GM12874 (cell line): ENCODE measurements around the gene CREB3.

ENCODE experiments used
- TF ChIP-seq, protein P1 (sequence below): IDR thresholded peaks from 2 replicates; pipeline ENCODE4 v1.5.1; 2011; ENCODE audit warnings: low read depth, mild to moderate bottlenecking, control low read depth, low read length, moderate library complexity; ENCODE audit not compliant: insufficient read depth

The CREB3 gene

DNA sequence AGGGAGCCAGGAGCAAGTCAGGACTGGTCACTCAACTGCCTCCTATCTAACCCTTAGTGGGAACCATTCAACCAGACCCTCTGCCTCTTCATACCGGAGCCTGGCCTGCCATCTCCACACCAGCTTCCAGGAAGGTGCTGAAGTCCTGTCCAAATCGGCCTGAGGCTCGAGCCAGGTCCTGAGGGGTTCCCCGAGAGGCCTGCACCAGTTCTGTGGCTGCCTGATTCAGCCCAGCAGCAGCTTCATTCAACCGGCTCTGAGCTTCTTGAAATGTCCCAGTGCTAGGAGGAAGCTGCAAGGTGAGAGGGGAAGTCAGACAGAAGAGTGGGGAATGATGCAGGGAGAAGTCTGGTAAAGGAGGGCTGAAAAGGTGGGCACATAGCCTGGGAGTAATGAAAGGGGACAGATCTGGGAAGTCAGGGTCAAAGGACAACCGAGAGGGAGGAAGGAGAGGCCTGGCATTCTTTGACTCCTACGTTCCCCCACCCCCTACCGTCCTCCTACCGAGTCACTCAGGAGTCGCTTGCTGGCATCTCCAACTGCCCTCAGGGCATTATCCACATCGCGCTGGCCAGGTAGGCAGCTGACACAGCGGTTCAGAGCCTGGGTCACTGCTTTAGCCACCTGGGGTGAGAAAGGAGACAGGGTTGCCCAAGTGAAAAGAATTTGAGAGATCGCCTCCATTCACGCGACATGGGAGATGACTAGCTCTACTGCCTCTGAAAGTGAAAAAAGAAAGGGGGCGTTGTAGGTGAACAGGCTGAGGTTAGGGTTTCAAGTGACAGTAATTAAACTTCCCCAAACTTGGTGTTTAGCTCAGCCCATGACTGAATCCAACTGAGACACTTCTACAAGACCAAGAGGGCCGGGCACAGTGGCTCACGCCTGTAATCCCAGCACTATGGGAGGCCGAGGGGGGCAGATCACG, 20.7 kb upstream of the CREB3 start:
- TF ChIP-seq, protein P1, sequence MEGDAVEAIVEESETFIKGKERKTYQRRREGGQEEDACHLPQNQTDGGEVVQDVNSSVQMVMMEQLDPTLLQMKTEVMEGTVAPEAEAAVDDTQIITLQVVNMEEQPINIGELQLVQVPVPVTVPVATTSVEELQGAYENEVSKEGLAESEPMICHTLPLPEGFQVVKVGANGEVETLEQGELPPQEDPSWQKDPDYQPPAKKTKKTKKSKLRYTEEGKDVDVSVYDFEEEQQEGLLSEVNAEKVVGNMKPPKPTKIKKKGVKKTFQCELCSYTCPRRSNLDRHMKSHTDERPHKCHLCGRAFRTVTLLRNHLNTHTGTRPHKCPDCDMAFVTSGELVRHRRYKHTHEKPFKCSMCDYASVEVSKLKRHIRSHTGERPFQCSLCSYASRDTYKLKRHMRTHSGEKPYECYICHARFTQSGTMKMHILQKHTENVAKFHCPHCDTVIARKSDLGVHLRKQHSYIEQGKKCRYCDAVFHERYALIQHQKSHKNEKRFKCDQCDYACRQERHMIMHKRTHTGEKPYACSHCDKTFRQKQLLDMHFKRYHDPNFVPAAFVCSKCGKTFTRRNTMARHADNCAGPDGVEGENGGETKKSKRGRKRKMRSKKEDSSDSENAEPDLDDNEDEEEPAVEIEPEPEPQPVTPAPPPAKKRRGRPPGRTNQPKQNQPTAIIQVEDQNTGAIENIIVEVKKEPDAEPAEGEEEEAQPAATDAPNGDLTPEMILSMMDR = no peak

DNA sequence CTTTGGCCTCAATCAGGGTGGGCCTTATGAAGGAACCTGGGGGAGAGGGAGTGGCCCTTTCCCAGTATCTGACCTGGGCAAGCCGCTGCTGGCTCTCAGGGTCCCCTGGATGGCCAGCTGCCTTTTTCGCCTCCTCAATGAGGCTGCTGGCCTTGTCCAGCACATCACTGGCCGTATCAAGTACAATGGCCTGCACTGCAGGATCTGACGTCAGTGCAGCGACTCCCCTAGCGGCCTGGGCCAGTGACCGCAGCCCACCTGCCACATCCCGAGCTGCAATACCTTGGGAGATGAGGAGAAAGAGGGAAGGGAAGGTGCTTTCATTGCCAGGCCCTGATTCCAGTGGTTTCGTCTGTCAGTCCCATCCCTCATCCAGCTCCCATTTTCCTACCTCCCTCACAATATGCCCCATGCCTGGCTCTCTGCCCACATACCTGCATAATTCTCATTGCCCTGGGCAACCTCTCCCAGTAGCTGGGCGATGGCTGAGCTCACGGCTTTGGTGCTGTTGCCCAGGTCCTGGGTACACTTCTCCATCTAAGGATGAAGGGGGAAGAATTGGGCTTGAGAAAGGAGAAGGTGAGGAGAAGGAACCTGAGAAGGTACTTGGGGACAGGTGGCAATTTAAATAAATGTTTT, 19.6 kb upstream of the CREB3 start:
- TF ChIP-seq, protein P1 = no peak

DNA sequence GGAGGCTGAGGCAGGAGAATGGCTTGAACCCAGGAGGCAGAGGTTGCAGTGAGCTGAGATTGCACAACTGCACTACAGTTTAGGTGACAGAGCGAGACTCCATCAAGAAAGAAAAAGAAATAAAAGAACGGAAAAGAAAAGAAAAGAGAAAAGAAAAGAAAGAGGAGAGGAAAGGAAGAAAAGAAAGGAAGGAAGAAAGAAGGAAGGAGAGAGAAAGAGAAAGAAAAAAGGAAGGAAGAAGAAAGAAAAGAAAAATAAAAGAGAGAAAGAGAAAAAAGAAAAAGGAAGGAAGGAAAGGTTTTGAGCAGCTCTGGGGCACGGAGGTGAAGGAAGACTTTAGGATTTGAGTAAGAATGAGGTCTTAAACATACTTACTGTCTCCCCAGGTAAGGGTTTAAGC, 18.9 kb upstream of the CREB3 start:
- TF ChIP-seq, protein P1 = no peak

DNA sequence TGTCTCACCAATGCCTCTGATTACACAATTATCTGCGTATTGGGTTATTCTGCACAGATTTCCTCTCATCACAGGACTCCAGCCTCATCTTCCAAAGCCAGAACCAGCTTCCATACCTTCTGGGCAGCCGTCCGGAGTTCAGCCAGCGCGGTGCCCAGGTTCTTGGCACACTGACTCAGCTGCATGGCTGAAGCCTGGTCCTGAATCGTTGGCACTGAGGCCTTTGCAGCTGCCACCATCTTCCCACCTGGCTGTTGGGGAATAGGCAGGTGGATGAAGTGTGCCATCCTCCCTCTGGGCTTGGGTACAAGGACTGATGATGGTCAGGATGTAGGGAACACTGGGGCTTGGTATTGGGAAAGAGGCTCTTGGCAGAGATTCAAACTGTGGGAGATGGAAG, 18.3 kb upstream of the CREB3 start:
- TF ChIP-seq, protein P1 = no peak

DNA sequence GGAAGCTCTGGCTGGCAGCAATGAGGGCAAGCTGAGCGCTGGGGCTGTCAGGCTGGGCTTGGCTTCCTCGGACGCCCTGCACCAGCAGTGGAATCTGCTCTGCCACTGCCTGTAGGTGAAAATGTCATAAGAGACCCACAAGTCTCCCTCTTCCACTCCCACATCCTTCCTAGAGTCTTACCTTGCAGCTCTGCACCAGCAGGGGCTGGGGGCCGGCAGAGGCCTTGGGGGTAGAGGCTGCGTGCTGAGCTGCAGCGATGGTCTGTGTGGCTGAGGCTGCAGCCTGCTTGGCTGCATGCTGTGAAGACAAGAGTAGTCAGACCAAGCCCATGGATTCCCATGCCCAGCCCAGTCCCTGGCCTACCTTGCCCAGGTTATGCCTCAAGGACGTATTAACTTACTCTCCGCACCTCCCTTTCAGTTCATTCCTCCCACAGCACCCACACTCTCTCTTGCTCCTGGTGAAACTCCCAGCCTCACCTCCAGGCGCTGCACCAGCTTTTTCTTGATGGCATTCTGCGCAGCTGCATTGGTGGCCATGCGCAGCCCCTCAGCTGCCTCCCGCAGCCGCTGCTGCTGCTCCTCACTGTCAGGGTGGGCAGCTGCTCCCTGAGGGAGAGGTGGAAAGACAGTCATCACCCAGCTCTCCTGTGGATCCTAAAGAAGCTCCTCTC, 17.8 kb upstream of the CREB3 start:
- TF ChIP-seq, protein P1 = no peak

DNA sequence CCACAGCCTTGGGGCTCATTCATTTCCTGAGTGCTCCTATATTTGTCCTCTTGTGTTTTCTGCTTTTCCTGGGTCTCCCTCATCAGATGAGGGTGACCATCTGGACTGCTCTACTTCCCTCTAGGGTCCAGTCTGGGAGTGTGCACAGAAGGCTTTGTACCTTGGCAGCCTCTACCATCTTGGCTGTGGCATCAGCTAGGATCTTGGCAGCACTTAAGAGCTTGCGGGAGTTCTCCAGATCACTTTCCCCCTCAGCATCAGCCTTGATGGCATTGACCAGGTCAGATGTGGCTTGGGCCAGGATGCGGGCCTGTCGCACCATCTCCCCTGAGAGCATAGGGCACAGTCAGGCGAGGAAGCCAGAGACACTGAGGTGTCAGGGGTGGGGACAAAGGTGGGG, 16.2 kb upstream of the CREB3 start:
- TF ChIP-seq, protein P1 = no peak

DNA sequence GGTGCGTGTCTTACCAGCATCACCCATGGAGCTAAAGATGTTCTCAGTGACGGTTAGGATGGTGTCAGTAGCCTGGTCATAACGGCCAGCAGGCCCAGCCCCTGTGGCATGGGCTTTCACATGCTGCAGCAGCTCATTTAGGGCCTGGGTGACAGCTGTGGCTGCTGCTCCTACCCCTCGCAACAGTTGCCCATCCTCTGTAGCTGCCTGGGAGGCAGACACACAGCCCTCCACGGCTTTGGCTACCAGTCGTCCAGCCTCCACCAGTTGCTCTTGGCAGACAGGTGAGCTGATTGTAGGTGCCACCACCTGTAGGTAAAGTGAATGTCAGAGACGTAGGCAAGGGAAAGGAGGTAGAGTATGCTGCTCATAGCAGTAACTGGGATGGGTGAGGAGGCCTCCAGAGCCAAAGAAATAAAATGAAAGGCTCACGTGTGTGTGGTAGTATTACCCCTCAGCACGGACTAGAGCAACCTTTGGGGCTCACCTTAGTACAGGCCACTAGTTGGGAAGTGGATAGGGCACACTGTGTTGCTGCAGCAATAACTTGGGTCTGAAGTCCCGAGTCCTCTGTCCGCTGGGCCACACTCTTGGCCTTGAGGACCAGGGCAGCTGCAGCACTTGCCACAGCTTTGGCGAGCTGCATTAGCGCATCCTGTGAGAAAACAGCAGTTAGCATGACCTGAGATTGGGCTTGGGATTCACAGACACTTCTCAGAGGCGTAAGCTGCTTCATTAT, 15.2 kb upstream of the CREB3 start:
- TF ChIP-seq, protein P1 = no peak
